Stimulated activated naive CD4-positive, alpha-beta T cell (primary cell): ENCODE measurements around the gene IGSF9.

ENCODE experiments used
- DNase-seq, 6 experiments: peaks; one replicate each; lab custom pipeline; 2025; lab: John Stamatoyannopoulos, UW

The IGSF9 gene

GRCh38 chr1:159945483-159946241, at the start of gene IGSF9:
Gene IGSF9 (minus strand): TSS chr1:159945613. CDS start chr1:159943454, 2,159 bp downstream.
- DNase-seq, result peak; percentile 56 to 77 (median 74)

GRCh38 chr1:159994896-159995295, 49.5 kb upstream of the IGSF9 start:
- no peak for DNase-seq

GRCh38 chr1:159993911-159994310, 48.5 kb upstream of the IGSF9 start:
- no peak for DNase-seq

GRCh38 chr1:159992161-159992560, 46.7 kb upstream of the IGSF9 start:
- no peak for DNase-seq

GRCh38 chr1:159991513-159991912, 46.1 kb upstream of the IGSF9 start:
- peak in 2 of 6 experiments; percentile 1 to 3 for DNase-seq

- DNase-seq, result no peak
Observed at GRCh38 chr1:159990005-159990404, 44.6 kb upstream of the IGSF9 start.

- no peak for DNase-seq
Observed at GRCh38 chr1:159989581-159989980, 44.2 kb upstream of the IGSF9 start.

GRCh38 chr1:159988006-159988405, 42.6 kb upstream of the IGSF9 start:
- no peak for DNase-seq

- no peak for DNase-seq
Observed at GRCh38 chr1:159987186-159987585, 41.8 kb upstream of the IGSF9 start.

GRCh38 chr1:159986531-159986930, 41.1 kb upstream of the IGSF9 start:
- no peak for DNase-seq

GRCh38 chr1:159986093-159986492, 40.7 kb upstream of the IGSF9 start:
- DNase-seq, result no peak

- no peak for DNase-seq
Observed at GRCh38 chr1:159985473-159985872, 40.1 kb upstream of the IGSF9 start.

GRCh38 chr1:159983681-159984080, 38.3 kb upstream of the IGSF9 start:
- DNase-seq, result no peak

- no peak for DNase-seq
Observed at GRCh38 chr1:159982280-159982679, 36.9 kb upstream of the IGSF9 start.

GRCh38 chr1:159981351-159982055, 36.1 kb upstream of the IGSF9 start:
- DNase-seq, result no peak

- DNase-seq, result no peak
Observed at GRCh38 chr1:159980786-159981185, 35.4 kb upstream of the IGSF9 start.

GRCh38 chr1:159980076-159980475, 34.7 kb upstream of the IGSF9 start:
- no peak for DNase-seq

GRCh38 chr1:159979257-159979656, 33.8 kb upstream of the IGSF9 start:
- no peak for DNase-seq

- DNase-seq, result no peak
Observed at GRCh38 chr1:159978107-159978398, 32.6 kb upstream of the IGSF9 start.

- no peak for DNase-seq
Observed at GRCh38 chr1:159977364-159978106, 32.1 kb upstream of the IGSF9 start.

GRCh38 chr1:159974350-159974965, 29.0 kb upstream of the IGSF9 start:
- DNase-seq, result no peak

- no peak for DNase-seq
Observed at GRCh38 chr1:159973350-159973940, 28.0 kb upstream of the IGSF9 start.
